Measurements from ENCODE around the gene NFX1.
"Not testable (repeated sequence)": the region's sequence is repeated elsewhere in the genome, so short reads cannot be mapped to it uniquely, and the experiment has no call there.

- not testable (repeated sequence) for TF ChIP-seq CTCF, EP300, POLR2A, POLR2AphosphoS5 (IDR thresholded peaks at IDR 0.05)
These were observed 42.6 kb downstream of the NFX1 start for GRCh38 chr9:33332956-33333355.

Measured in stomach (tissue), 4 donors.